HK-2 (cell line): ENCODE results near the gene DST.

ENCODE experiments used
- DNase-seq: peaks from one replicate; pipeline ENCODE4 v3.0.0-alpha.2; 2018; ENCODE audit not compliant: unreplicated experiment

DST gene

GRCh38 chr6:56538851-56539250 is 103.8 kb downstream of the DST start:
- no peak for DNase-seq

GRCh38 chr6:56537223-56537770 is 105.4 kb downstream of the DST start:
- no peak for DNase-seq

DNA sequence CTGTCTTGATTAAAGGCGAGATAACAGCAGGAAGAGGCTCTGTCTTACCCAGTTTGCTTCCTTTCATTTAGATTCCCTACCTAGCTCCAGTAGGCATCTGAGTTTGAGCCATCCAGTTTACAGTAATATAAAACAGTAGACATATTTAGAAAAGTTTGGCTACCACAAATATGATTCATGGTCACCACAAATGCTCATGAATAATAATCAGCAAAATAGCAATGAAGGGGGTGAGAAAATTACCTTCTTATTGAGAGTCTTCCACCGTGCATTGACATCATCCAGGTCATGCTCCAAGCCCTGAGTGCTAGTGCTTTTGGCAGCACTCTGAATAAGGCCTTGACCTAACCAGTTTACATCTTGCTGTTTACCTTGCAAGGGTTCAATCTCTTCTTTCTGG is 106.2 kb downstream of the DST start:
- no peak for DNase-seq

DNA sequence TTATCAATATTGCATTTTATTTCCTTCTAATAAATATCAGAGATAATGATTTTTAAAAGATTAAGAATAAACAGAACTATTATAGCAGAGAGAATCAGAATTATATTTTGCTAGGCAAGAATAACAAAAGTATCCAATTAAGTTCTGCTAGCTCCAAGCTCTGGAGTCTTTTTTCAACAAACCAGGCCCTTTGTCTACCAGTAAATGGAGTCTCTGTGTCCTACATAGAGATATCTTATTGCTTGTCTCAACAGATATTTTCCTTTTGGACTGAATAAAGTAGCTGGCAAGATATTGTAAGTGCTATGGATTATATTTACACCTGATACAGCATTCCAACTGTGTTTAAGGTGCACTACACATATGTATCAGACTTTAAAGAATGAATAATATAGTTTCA is 107.1 kb downstream of the DST start:
- DNase-seq = no peak

DNA sequence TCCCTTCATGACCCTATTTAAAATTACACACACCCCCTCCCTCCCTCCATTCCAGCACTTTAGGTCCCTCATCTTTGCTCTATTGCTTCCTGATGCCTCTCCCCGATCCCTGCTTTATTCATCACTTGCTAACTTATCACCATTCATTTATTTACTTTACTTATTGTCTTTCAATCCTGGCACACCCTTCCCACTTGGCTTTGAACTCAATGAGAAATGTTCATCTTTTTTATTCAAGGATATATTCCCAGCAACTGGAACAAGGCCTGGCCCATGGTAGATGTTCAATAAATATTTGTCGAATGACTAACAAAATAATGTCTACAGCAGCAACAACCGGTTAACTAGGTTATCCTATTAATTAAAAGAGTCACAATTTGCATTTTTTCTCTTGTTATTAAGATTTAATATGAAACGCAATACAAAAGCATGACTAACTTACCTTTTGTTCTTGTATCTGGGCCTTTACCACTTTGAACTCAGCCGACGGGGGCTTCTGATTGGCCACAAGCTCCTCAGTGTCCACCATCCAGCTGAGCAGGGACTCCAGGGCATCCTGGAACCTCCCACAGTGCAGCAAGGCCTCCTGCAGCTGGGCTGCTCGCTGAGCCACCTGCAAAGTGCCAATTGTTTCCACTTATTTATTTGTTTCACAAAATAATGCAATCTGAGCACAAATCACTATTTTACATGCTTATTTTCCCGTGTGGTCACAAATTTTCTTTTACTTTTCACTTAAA is 107.8 kb downstream of the DST start:
- no peak for DNase-seq

DNA sequence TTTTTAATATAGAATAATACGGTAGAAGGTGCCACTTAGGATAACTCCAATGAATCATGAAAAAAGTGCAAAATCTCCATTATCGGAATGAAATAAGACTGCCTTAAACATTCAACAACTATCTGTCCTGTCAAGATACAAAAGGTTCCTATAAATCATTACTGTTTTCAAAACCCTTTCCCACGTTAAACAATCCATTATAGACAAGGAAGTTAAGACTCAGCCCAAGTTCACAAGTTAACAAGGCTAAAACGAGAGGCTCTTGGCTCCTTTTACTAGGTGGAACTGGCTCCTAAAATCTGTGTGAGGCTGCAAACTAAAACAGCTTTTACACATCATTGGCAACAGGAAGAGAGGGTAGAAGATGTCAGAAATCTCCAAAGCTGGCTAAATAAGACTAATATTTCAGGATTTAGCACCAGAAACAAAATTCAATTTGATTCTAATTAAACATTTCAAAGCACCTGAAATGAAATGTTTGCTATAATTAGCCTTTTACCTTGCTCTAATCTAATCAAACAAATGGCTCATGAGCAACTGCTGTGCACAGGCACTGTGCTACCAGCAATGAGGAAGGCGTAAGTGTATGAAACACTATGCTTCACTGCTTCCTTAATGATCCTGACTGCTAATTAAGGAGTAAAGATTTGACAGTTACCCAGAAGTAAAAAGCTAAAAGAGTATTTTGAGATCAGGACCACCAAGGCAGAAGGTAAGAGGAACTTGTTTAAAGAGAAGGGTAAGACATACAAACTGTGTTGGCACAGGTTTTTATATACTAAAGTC is 109.7 kb downstream of the DST start:
- no peak for DNase-seq

DNA sequence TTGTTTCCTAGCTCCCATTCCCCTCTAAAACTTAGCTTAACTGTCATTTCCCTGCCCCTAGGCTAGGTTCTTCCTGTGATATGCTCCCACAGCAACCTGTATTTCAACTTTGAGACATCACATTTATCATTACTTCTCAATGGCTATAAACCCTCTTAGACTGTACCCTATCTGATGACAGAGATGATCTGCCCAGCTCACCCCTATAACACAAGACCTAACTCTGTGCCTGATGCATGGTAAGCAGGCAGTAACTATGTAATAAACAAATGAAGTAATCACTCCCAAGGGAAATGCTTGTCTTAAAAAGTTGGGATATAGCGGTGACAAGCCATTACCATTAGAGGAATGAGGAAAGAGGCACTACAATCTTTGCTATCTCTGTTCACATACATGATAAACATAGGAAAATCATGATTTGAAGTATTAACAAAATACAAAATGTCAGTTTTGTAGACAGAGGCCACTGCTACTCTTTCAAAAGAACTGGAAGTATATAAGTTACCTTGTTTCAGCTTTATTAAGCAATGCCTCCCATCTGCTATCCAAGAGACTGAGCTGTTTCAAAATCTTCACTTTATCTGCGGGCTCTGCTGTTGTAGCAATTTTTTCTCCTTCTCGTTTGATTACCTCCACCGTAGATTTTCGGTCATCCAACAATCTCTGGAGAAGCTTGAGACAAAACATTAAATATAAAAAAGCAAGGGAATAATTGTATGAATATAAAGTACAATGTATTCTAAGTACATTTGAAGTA is 110.7 kb downstream of the DST start:
- DNase-seq = no peak

DNA sequence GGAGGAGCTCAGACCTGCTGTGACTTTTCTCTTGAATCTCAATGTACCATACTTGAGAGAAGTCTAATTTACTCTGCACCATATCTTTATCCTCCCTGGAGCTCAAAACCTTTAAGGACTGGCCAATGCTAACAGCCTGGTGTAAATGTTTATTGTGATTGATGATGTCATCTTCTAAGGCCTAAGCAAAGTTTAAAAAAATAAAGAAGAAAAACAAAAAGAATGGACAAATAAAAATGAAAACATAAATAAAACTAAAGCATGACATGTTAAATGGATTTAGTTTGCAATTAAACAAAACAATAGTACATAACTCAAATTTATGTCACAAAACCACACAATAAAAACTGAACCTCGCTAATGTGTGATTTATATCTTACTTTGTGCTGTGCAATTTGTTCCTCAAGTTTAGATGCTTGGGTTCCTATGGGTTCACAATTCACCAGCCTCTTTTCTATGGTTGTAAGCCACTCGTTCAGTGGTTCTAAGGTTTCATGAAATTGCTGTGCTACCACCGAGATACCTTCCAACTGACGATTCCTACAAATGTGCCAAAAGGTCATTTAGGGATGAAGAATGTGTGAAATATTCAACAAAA is 113.0 kb downstream of the DST start:
- no peak for DNase-seq

DNA sequence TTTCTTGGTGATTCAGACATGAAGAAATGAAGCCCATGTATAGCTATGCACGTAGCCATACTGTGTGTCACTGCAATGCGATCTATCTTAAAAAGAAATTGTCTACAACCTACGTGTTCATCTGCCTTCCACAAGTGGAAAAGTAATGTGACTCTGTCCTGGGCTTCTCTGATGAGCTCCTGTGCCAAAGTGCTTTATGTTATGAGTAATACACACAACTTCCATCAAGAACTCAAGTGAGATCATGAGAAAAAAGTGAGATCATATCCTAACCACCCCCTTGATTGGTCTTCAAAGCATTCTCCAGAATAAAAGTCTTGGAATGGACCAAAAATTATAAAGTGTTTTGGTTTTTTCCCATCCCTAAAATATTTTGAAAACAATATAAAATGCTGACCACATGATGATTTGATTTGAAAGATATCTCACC is 114.3 kb downstream of the DST start:
- no peak for DNase-seq

- DNase-seq = no peak
Observed at GRCh38 chr6:56527934-56528333, 114.8 kb downstream of the DST start.

- DNase-seq = no peak
Observed at GRCh38 chr6:56526860-56527544, 115.7 kb downstream of the DST start.

DNA sequence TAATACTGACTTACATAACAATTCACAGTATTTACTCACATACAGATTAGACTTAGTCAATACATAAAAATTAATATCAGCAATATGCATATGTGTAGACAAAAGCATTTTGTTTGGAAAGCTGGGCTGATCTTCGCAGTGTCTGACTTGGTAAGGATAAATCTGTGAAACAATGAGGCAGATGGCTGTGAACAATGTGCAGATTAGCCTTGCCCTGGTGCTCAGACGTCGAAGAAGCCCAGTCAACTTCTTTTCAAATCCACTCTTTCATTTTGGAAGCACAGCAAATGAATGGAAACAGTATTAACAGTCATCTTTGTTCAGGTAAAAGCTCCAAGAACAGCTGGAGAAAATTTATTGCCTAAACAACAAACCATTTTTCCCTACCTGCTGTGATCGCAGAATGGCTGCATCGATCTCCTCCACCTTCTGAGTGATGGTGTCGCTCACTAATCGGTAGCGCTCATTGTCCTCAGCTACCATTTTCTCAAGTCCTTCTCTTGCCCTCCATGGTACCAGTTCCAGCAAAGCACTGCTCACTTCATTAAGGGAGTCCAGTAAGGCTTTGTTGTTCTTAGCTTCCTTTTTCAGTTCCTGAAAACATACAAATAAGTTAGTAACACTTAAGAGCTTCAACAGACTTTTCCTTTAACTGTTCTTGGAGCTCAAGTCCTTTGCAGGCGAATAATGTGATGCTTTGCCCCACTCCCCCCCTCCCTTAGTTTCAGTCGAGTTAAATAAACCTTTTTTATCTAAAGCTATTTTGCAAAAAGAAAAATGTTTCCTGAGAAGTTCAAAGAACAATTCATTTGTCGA is 116.5 kb downstream of the DST start:
- DNase-seq = no peak

DNA sequence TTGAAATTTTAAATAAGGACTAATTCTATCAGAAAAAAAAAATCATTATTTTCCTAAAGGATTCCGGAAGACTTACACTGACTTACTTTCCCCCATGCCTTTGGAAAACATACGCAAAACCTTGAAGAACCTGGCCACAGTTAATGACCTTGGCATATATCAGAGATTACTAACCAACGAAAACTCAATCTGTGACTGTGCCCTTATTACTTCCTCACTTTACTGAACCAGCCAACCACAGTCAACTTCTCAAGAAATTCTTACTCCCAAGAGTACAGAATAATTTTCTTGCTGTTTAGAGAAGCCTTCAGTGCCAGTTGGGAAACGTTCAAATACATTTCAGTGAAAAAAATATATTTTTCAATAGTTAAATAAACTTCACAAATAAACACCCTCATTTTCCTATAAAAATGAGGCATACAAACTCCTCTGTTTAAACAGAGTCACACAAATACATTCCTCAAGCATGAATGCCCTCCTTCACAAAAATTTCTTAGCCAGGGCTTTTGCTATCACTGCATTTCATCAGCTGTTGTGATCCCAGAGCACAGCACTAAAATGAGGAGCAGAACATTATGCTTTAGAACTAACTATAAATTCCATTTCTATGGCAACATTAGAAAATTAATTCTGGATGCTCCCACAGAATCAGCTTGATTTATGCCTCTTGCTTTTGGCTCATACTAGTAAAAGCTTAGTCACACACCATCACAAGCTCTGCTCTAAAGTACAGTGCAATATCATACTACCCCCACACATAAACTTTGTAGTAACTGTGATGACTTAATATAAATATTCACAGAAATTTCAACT is 117.6 kb downstream of the DST start:
- no peak for DNase-seq

- DNase-seq = no peak
Observed at GRCh38 chr6:56522495-56523270, 120.0 kb downstream of the DST start.

GRCh38 chr6:56521976-56522375 is 120.7 kb downstream of the DST start:
- DNase-seq = no peak

- DNase-seq = no peak
Observed at GRCh38 chr6:56521454-56521853, 121.2 kb downstream of the DST start.

GRCh38 chr6:56520218-56520617 is 122.5 kb downstream of the DST start:
- no peak for DNase-seq

- DNase-seq = no peak
Observed at GRCh38 chr6:56518995-56519767, 123.5 kb downstream of the DST start.
